ENCODE measurements around the gene C9orf72. TPM values are rescaled to one million over a fixed set of nuclear protein-coding genes. Genes with fewer than 3 reads are reported as not detected.

The C9orf72 gene
- total and polyA plus RNA-seq, 2 experiments from 2014 or later: 9.3 to 30.3 TPM

DNA sequence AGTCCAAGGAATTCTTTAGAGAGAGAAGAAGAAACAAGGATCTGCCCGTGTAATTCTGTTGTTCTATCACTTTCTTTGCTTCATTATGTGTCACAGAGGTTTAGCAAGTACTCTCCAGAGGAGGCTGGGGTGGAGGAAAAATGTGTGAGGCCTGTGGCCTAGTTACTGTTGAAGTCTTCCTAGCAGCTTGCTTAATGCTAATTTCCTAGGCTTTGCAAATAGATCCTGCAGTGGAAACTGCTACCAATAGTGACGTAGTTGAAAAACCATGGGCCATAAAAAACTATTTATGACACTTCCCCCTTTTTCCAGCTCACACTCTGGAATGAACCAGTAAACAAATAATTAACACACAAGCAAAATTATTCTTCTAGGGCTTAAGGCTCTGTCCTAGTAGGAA, 27.0 kb upstream of the C9orf72 start:
- H2AFZ ChIP-seq: peak overlapping the region; percentile 9
- peak; percentile 13 for DNase-seq (ENCODE audit: low spot score)
- H3K9me2 ChIP-seq (replicated peaks; ENCODE audit: insufficient read depth): no peaks in the 10 kb centered on the region
- H3K27me3 ChIP-seq: no peaks in the 10 kb centered on the region
- WGBS (ENCODE audit: low lambda C conversion rate, missing lambda C conversion rate): 39% methylated on average over 2 of the region's 2 CpGs
- TF ChIP-seq EZH2 (IDR thresholded peaks at IDR 0.05; ENCODE audit: borderline replicate concordance): no peak
- TF ChIP-seq, protein P1, sequence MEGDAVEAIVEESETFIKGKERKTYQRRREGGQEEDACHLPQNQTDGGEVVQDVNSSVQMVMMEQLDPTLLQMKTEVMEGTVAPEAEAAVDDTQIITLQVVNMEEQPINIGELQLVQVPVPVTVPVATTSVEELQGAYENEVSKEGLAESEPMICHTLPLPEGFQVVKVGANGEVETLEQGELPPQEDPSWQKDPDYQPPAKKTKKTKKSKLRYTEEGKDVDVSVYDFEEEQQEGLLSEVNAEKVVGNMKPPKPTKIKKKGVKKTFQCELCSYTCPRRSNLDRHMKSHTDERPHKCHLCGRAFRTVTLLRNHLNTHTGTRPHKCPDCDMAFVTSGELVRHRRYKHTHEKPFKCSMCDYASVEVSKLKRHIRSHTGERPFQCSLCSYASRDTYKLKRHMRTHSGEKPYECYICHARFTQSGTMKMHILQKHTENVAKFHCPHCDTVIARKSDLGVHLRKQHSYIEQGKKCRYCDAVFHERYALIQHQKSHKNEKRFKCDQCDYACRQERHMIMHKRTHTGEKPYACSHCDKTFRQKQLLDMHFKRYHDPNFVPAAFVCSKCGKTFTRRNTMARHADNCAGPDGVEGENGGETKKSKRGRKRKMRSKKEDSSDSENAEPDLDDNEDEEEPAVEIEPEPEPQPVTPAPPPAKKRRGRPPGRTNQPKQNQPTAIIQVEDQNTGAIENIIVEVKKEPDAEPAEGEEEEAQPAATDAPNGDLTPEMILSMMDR (IDR thresholded peaks at IDR 0.05; ENCODE audit: poor library complexity): no peak
- no peak for TF ChIP-seq EZH2phosphoT487 (IDR thresholded peaks at IDR 0.05; ENCODE audit: low read depth, severe bottlenecking, unreplicated experiment)
- H3K4me3 ChIP-seq: no peak overlapping the region
- H3K36me3 ChIP-seq (replicated peaks; ENCODE audit: insufficient read depth, low read depth): no peaks in the 10 kb centered on the region
- no peaks in the 10 kb centered on the region for H4K20me1 ChIP-seq (ENCODE audit: insufficient read depth, poor library complexity, severe bottlenecking)
- H3K27ac ChIP-seq: peak overlapping the region; percentile 76
- H3K4me2 ChIP-seq: no peak overlapping the region
- H3K79me2 ChIP-seq: no peaks in the 10 kb centered on the region
- no peaks in the 10 kb centered on the region for H3K9me3 ChIP-seq (ENCODE audit: low read depth)
- no peaks in the 10 kb centered on the region for H3K4me1 ChIP-seq (ENCODE audit: insufficient read depth)

GRCh38 chr9:27599870-27600238, 26.6 kb upstream of the C9orf72 start:
- no peaks in the 10 kb centered on the region for H3K9me2 ChIP-seq (replicated peaks; ENCODE audit: insufficient read depth)
- WGBS (ENCODE audit: low lambda C conversion rate, missing lambda C conversion rate): 90% methylated on average over 2 of the region's 2 CpGs
- no peaks in the 10 kb centered on the region for H3K4me1 ChIP-seq (ENCODE audit: insufficient read depth)
- H3K27ac ChIP-seq: peak overlapping the region; percentile 76
- no peak for DNase-seq (ENCODE audit: low spot score)
- TF ChIP-seq EZH2phosphoT487 (IDR thresholded peaks at IDR 0.05; ENCODE audit: low read depth, severe bottlenecking, unreplicated experiment) (no peak), EZH2 (IDR thresholded peaks at IDR 0.05; ENCODE audit: borderline replicate concordance) (no peak)
- TF ChIP-seq, protein P1 (IDR thresholded peaks at IDR 0.05; ENCODE audit: poor library complexity): no peak
- no peaks in the 10 kb centered on the region for H4K20me1 ChIP-seq (ENCODE audit: insufficient read depth, poor library complexity, severe bottlenecking)
- no peaks in the 10 kb centered on the region for H3K27me3 ChIP-seq
- H3K9me3 ChIP-seq (ENCODE audit: low read depth): no peaks in the 10 kb centered on the region
- peak overlapping the region; percentile 9 for H2AFZ ChIP-seq
- no peaks in the 10 kb centered on the region for H3K36me3 ChIP-seq (replicated peaks; ENCODE audit: insufficient read depth, low read depth)
- H3K79me2 ChIP-seq: no peaks in the 10 kb centered on the region
- no peak overlapping the region for H3K4me2 ChIP-seq
- H3K4me3 ChIP-seq: no peak overlapping the region

GRCh38 chr9:27599102-27599869, 26.0 kb upstream of the C9orf72 start:
- H3K36me3 ChIP-seq (replicated peaks; ENCODE audit: insufficient read depth, low read depth): no peaks in the 10 kb centered on the region
- no peaks in the 10 kb centered on the region for H3K4me1 ChIP-seq (ENCODE audit: insufficient read depth)
- no peak overlapping the region for H2AFZ ChIP-seq
- H3K4me3 ChIP-seq: no peak overlapping the region
- H3K4me2 ChIP-seq: no peak overlapping the region
- TF ChIP-seq, protein P1 (IDR thresholded peaks at IDR 0.05; ENCODE audit: poor library complexity): no peak
- TF ChIP-seq EZH2phosphoT487 (IDR thresholded peaks at IDR 0.05; ENCODE audit: low read depth, severe bottlenecking, unreplicated experiment) (no peak), EZH2 (IDR thresholded peaks at IDR 0.05; ENCODE audit: borderline replicate concordance) (no peak)
- H3K79me2 ChIP-seq: no peaks in the 10 kb centered on the region
- no peaks in the 10 kb centered on the region for H4K20me1 ChIP-seq (ENCODE audit: insufficient read depth, poor library complexity, severe bottlenecking)
- no peaks in the 10 kb centered on the region for H3K9me3 ChIP-seq (ENCODE audit: low read depth)
- no peak for DNase-seq (ENCODE audit: low spot score)
- 86% methylated on average over 6 of the region's 6 CpGs for WGBS (ENCODE audit: low lambda C conversion rate, missing lambda C conversion rate)
- H3K9me2 ChIP-seq (replicated peaks; ENCODE audit: insufficient read depth): no peaks in the 10 kb centered on the region
- H3K27me3 ChIP-seq: no peaks in the 10 kb centered on the region
- H3K27ac ChIP-seq: no peak overlapping the region
